H9 (cell line): Measurements from ENCODE around the gene SSH3. TPM values are rescaled to one million over a fixed set of nuclear protein-coding genes. Genes with fewer than 3 reads are reported as not detected.

Experiments used
- DNase-seq: peaks from one replicate; pipeline ENCODE4 v3.0.0-alpha.2; 2017
- H2AFZ ChIP-seq: one replicate; pipeline ENCODE4 v1.6.1; 2013; ENCODE audit warnings: mild to moderate bottlenecking, low read length, control low read depth, moderate library complexity
- H2AK5ac ChIP-seq: 2 replicates; pipeline ENCODE4 v1.6.1; 2013; ENCODE audit warnings: low read length, control low read depth, mixed read lengths; ENCODE audit not compliant: insufficient read length
- H2BK120ac ChIP-seq: one replicate; pipeline ENCODE4 v1.6.1; 2013; ENCODE audit warnings: low read depth, mild to moderate bottlenecking, low read length, control low read depth, inconsistent platforms; ENCODE audit not compliant: poor library complexity, severe bottlenecking
- H2BK12ac ChIP-seq: 2 replicates; pipeline ENCODE4 v1.6.1; 2013; ENCODE audit warnings: low read length, control low read depth, mixed read lengths, low read depth; ENCODE audit not compliant: insufficient read length
- H2BK15ac ChIP-seq: 2 replicates; pipeline ENCODE4 v1.6.1; 2013; ENCODE audit warnings: low read depth, low read length, control low read depth
- H2BK20ac ChIP-seq: one replicate; pipeline ENCODE4 v1.6.1; 2013; ENCODE audit warnings: low read depth, mild to moderate bottlenecking, low read length, control low read depth, inconsistent platforms; ENCODE audit not compliant: poor library complexity, severe bottlenecking
- H2BK5ac ChIP-seq: 2 replicates; pipeline ENCODE4 v1.6.1; 2013; ENCODE audit warnings: low read length, control low read depth, mixed read lengths; ENCODE audit not compliant: insufficient read length
- H3K14ac ChIP-seq: 2 replicates; pipeline ENCODE4 v1.6.1; 2013; ENCODE audit warnings: low read length, control low read depth; ENCODE audit not compliant: insufficient read depth
- H3K18ac ChIP-seq: 2 replicates; pipeline ENCODE4 v1.6.1; 2013; ENCODE audit warnings: low read depth, mild to moderate bottlenecking, mixed read lengths, low read length, control low read depth; ENCODE audit not compliant: insufficient read length
- H3K23ac ChIP-seq: 2 replicates; pipeline ENCODE4 v1.6.1; 2013; ENCODE audit warnings: low read length, control low read depth, mixed read lengths, low read depth; ENCODE audit not compliant: insufficient read length
- H3K23me2 ChIP-seq: 2 replicates; pipeline ENCODE4 v1.6.1; 2013; ENCODE audit warnings: low read depth, mild to moderate bottlenecking, mixed read lengths, low read length, control low read depth; ENCODE audit not compliant: insufficient read length, poor library complexity, severe bottlenecking
- H3K27ac ChIP-seq: 2 replicates; pipeline ENCODE4 v1.5.1; 2013; ENCODE audit warnings: low read length, control low read depth, mixed read lengths, low read depth; ENCODE audit not compliant: insufficient read length
- H3K27me3 ChIP-seq: 2 replicates; pipeline ENCODE4 v1.6.1; 2013; ENCODE audit warnings: low read length, control low read depth, inconsistent platforms; ENCODE audit not compliant: insufficient read depth
- H3K4ac ChIP-seq: 2 replicates; pipeline ENCODE4 v1.6.1; 2013; ENCODE audit warnings: low read depth, mild to moderate bottlenecking, control low read depth, inconsistent platforms, low read length, moderate library complexity
- H3K4me1 ChIP-seq: 2 replicates; pipeline ENCODE4 v1.6.1; 2013; ENCODE audit warnings: low read length, control low read depth, inconsistent platforms; ENCODE audit not compliant: insufficient read depth
- H3K4me2 ChIP-seq: 2 replicates; pipeline ENCODE4 v1.6.1; 2013; ENCODE audit warnings: low read length, control low read depth, mixed read lengths; ENCODE audit not compliant: insufficient read length, insufficient read depth
- H3K56ac ChIP-seq: 2 replicates; pipeline ENCODE4 v1.6.1; 2013; ENCODE audit warnings: low read depth, mild to moderate bottlenecking, mixed read lengths, low read length, control low read depth; ENCODE audit not compliant: insufficient read length
- H3K79me1 ChIP-seq: 2 replicates; pipeline ENCODE4 v1.6.1; 2013; ENCODE audit warnings: low read depth, mild to moderate bottlenecking, moderate library complexity, low read length, control low read depth, inconsistent platforms; ENCODE audit not compliant: insufficient read depth, poor library complexity, severe bottlenecking
- H3K79me2 ChIP-seq: 2 replicates; pipeline ENCODE4 v1.6.1; 2013; ENCODE audit warnings: low read length, control low read depth, inconsistent platforms; ENCODE audit not compliant: insufficient read depth
- H3K9ac ChIP-seq: 2 replicates; pipeline ENCODE4 v1.6.1; 2013; ENCODE audit warnings: low read length, control low read depth, mixed read lengths; ENCODE audit not compliant: insufficient read length; ENCODE audit errors: extremely low read depth
- H3K9me3 ChIP-seq: one replicate; pipeline ENCODE4 v1.6.1; 2013; ENCODE audit warnings: low read depth, low read length, inconsistent platforms; ENCODE audit not compliant: control insufficient read depth
- H3T11ph ChIP-seq: one replicate; pipeline ENCODE4 v1.6.1; 2013; ENCODE audit warnings: mild to moderate bottlenecking, low read length, control low read depth, inconsistent platforms
- H4K20me1 ChIP-seq: one replicate; pipeline ENCODE4 v1.6.1; 2013; ENCODE audit not compliant: control insufficient read depth, insufficient read length, insufficient read depth
- H4K5ac ChIP-seq: 2 replicates; pipeline ENCODE4 v1.6.1; 2013; ENCODE audit warnings: low read depth, mild to moderate bottlenecking, mixed read lengths, low read length, control low read depth; ENCODE audit not compliant: insufficient read length
- H4K8ac ChIP-seq: replicated peaks from 2 replicates; pipeline ENCODE4 v1.6.1; 2013; ENCODE audit warnings: low read length, control low read depth, mixed read lengths, low read depth; ENCODE audit not compliant: insufficient read length
- H4K91ac ChIP-seq: 2 replicates; pipeline ENCODE4 v1.6.1; 2013; ENCODE audit warnings: low read depth, mild to moderate bottlenecking, moderate library complexity, mixed read lengths, low read length, control low read depth; ENCODE audit not compliant: insufficient read length
- H3K27ac Mint-ChIP-seq, 3 experiments: 2 replicates in 2 of 3; 3 replicates in 1 of 3; pipeline ENCODE4 v1.8.0; 2020 to 2021; ENCODE audit warnings: mixed read lengths in 3 of 3, mild to moderate bottlenecking in 1 of 3, moderate library complexity in 1 of 3
- H3K27me3 Mint-ChIP-seq: 2 replicates; pipeline ENCODE4 v1.8.0; 2021; ENCODE audit warnings: low read depth, mild to moderate bottlenecking, moderate library complexity, mixed read lengths
- H3K36me3 Mint-ChIP-seq, 3 experiments: 2 replicates in 2 of 3; 3 replicates in 1 of 3; pipeline ENCODE4 v1.8.0; 2020 to 2021; ENCODE audit warnings: low read depth in 3 of 3, mixed read lengths in 3 of 3; ENCODE audit not compliant: insufficient read depth in 1 of 3
- H3K4me1 Mint-ChIP-seq, 2 experiments: 2 replicates each; pipeline ENCODE4 v1.8.0; 2020; ENCODE audit warnings: mixed read lengths in 2 of 2
- H3K4me3 Mint-ChIP-seq, 2 experiments: 2 replicates in 1 of 2; 3 replicates in 1 of 2; pipeline ENCODE4 v1.8.0; 2020 to 2021; ENCODE audit warnings: mild to moderate bottlenecking in 2 of 2, mixed read lengths in 2 of 2, moderate library complexity in 1 of 2
- H3K9me3 Mint-ChIP-seq, 2 experiments: 2 replicates in 1 of 2; 3 replicates in 1 of 2; pipeline ENCODE4 v1.8.0; 2020; ENCODE audit warnings: mild to moderate bottlenecking in 2 of 2, mixed read lengths in 2 of 2, moderate library complexity in 1 of 2
- WGBS: extraction: QIAGEN DNeasy Blood & Tissue Kit; methylation state at CpG from one replicate; pipeline ENCODE4 v1.1.7; 2013; ENCODE audit warnings: missing lambda C conversion rate, low lambda C conversion rate, mixed read lengths; ENCODE audit not compliant: insufficient read length; ENCODE audit errors: extremely low coverage; 5-methylcytosine and 5-hydroxymethylcytosine counted together
- total RNA-seq: library from RNA; stranded (reverse); gene quantifications from 2 replicates; pipeline ENCODE4 v1.2.1, GENCODE V29; 2021
- TF ChIP-seq, protein P1 (sequence below): fragments of 200-600 bp; sonication (generic); conservative IDR thresholded peaks from 3 replicates; pipeline ENCODE4 v1.8.0; 2021; ENCODE audit warnings: antibody characterized with exemption, mild to moderate bottlenecking

SSH3 gene
- total RNA-seq, 1 experiment from 2014 or later, result 42.2 TPM

GRCh38 chr11:67283481-67283963 lies 19.8 kb upstream of the SSH3 start:
- Histone ChIP-seq H3K23ac (no peak overlapping the region), H4K91ac (no peak overlapping the region), H3K4me1 (peaks cover 4% of the 10 kb centered on the region; the same call in 1 of the 2 replicates), H2AFZ (no peak overlapping the region), H3K56ac (no peak overlapping the region), H2BK15ac (no peak overlapping the region), H3K18ac (no peak overlapping the region), H2BK5ac (no peak overlapping the region), H3K27me3 (no peaks in the 10 kb centered on the region), H3K23me2 (no peaks in the 10 kb centered on the region), H3K9ac (no peak overlapping the region), H4K8ac (no peak overlapping the region), H3K27ac (no peak overlapping the region), H3K9me3 (no peaks in the 10 kb centered on the region), H3K79me2 (no peaks in the 10 kb centered on the region), H2BK20ac (no peak overlapping the region), H3K4ac (no peak overlapping the region), H3K79me1 (no peaks in the 10 kb centered on the region), H2AK5ac (no peak overlapping the region), H2BK120ac (no peak overlapping the region), H3K14ac (no peak overlapping the region), H4K5ac (no peak overlapping the region), H4K20me1 (no peaks in the 10 kb centered on the region), H2BK12ac (no peak overlapping the region), H3T11ph (no peak overlapping the region), H3K4me2 (no peak overlapping the region)
- DNase-seq, result no peak
- WGBS, result no CpG with 5 or more reads among the region's 13 CpGs
- peaks cover 2% of the 10 kb centered on the region; the same call in 1 of the 2 replicates for H3K27me3 Mint-ChIP-seq
- TF ChIP-seq, protein P1, sequence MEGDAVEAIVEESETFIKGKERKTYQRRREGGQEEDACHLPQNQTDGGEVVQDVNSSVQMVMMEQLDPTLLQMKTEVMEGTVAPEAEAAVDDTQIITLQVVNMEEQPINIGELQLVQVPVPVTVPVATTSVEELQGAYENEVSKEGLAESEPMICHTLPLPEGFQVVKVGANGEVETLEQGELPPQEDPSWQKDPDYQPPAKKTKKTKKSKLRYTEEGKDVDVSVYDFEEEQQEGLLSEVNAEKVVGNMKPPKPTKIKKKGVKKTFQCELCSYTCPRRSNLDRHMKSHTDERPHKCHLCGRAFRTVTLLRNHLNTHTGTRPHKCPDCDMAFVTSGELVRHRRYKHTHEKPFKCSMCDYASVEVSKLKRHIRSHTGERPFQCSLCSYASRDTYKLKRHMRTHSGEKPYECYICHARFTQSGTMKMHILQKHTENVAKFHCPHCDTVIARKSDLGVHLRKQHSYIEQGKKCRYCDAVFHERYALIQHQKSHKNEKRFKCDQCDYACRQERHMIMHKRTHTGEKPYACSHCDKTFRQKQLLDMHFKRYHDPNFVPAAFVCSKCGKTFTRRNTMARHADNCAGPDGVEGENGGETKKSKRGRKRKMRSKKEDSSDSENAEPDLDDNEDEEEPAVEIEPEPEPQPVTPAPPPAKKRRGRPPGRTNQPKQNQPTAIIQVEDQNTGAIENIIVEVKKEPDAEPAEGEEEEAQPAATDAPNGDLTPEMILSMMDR, result no peak
- peaks cover 11% of the 10 kb centered on the region in 2 experiments for H3K4me1 Mint-ChIP-seq
- H3K9me3 Mint-ChIP-seq, result no peaks in the 10 kb centered on the region; a peak in 1 of 5 replicates
- peaks cover 19 to 60% (median 55%) of the 10 kb centered on the region in 3 experiments; a peak in 6 of 7 replicates for H3K36me3 Mint-ChIP-seq
- no peak overlapping the region for H3K27ac Mint-ChIP-seq
- no peak overlapping the region for H3K4me3 Mint-ChIP-seq
